Lower leg skin (tissue), 3 donors: Measurements from ENCODE around the gene C1QC.

ENCODE experiments used
- POLR2A ChIP-seq, 2 donors: fragments of 450-650 bp; IDR thresholded peaks; one replicate each; pipeline ENCODE4 v1.6.1; 2016 to 2017; ENCODE audit warnings: antibody characterized with exemption in 2 of 2, mild to moderate bottlenecking in 1 of 2, moderate library complexity in 1 of 2
- TF ChIP-seq, protein P1 (sequence below), 3 donors: fragments of 450-650 bp; IDR thresholded peaks; one replicate each; pipeline ENCODE4 v1.5.1; 2016; ENCODE audit warnings: antibody characterized with exemption in 3 of 3, mild to moderate bottlenecking in 3 of 3, moderate library complexity in 2 of 3

DNA sequence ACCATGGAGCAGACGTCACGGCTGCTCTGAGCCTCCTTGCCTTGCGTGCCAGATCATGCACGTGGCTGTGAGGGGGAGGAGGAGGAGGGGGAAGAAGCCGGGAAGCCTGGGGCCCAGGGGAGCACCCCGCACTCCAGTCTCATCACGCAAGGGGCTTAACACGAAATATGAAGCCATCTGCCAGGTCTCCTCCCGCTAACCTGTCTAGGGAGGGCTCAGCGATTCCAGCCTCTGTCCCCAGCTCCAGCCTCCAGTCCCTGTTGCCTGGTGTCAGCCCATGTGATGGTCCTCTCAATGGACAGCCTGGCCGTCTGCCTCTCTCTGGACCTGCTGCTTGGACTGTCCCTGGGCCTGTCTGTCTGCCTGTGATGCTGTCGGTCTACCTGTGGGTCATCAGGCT lies 29.5 kb upstream of the C1QC start:
- TF ChIP-seq, protein P1, sequence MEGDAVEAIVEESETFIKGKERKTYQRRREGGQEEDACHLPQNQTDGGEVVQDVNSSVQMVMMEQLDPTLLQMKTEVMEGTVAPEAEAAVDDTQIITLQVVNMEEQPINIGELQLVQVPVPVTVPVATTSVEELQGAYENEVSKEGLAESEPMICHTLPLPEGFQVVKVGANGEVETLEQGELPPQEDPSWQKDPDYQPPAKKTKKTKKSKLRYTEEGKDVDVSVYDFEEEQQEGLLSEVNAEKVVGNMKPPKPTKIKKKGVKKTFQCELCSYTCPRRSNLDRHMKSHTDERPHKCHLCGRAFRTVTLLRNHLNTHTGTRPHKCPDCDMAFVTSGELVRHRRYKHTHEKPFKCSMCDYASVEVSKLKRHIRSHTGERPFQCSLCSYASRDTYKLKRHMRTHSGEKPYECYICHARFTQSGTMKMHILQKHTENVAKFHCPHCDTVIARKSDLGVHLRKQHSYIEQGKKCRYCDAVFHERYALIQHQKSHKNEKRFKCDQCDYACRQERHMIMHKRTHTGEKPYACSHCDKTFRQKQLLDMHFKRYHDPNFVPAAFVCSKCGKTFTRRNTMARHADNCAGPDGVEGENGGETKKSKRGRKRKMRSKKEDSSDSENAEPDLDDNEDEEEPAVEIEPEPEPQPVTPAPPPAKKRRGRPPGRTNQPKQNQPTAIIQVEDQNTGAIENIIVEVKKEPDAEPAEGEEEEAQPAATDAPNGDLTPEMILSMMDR (IDR thresholded peaks at IDR 0.05) = no peak
- TF ChIP-seq POLR2A (IDR thresholded peaks at IDR 0.05) = no peak
